Measurements from ENCODE around the gene SLC17A4. TPM values are rescaled to one million over a fixed set of nuclear protein-coding genes. Genes with fewer than 3 reads are reported as not detected.

The SLC17A4 gene
- total RNA-seq, 1 experiment from 2014 or later: not detected

GRCh38 chr6:25746968-25747367 lies 7.6 kb upstream of the SLC17A4 start:
- ATAC-seq: no peak

GRCh38 chr6:25747477-25747876 lies 7.1 kb upstream of the SLC17A4 start:
- no peaks in the 10 kb centered on the region; the same call in 1 of the 2 replicates for H3K27me3 ChIP-seq (ENCODE audit: control insufficient read depth, insufficient read depth, low read length)
- BruUV-seq (replicated peaks): no TSS peak
- TF ChIP-seq SIN3A (IDR thresholded peaks at IDR 0.05; ENCODE audit: borderline replicate concordance, insufficient read depth, low read depth, low read length) (no peak), CTCF (IDR thresholded peaks at IDR 0.05) (no peak), TCF7L2 (IDR thresholded peaks at IDR 0.05; ENCODE audit: low read depth, low read length) (no peak), POLR2AphosphoS5 (IDR thresholded peaks at IDR 0.05; ENCODE audit: low read depth, low read length) (no peak), REST (IDR thresholded peaks at IDR 0.05; ENCODE audit: insufficient read depth in 1 of 2, low read depth in 2 of 2, low read length in 1 of 2) (no peak)
- H3K4me1 ChIP-seq (ENCODE audit: control insufficient read depth, insufficient read depth, low read length): no peaks in the 10 kb centered on the region
- DNase-seq (ENCODE audit: low read depth, low spot score): no peak
- H3K9me3 ChIP-seq (ENCODE audit: control insufficient read depth, insufficient read depth, low read depth, low read length): no peaks in the 10 kb centered on the region
- no peak for ATAC-seq
- no peak overlapping the region for H3K4me3 ChIP-seq (ENCODE audit: low read depth in 2 of 2, low read length in 2 of 2)
- CTCF ChIA-PET: no interaction called here
- POLR2A ChIA-PET: no interaction called here
- intact Hi-C loops (cut with micrococcal nuclease; ENCODE audit: unreplicated experiment): no loop called here
- H3K36me3 ChIP-seq (ENCODE audit: control insufficient read depth, insufficient read depth, low read length): no peaks in the 10 kb centered on the region
- H3K27ac ChIP-seq (ENCODE audit: low read length): no peak overlapping the region
- in situ Hi-C loops (cut with HindIII; ENCODE audit: low pct_unique_long_range_greater_than_20kb, low sequenced_read_pairs): no loop called here

More at GRCh38 chr6:25746968-25747367, 7.6 kb upstream of the SLC17A4 start:
- ChIA-PET CTCF (no interaction called here), POLR2A (no interaction called here)
- Histone ChIP-seq H3K4me3 (ENCODE audit: low read depth in 2 of 2, low read length in 2 of 2) (no peak overlapping the region), H3K4me1 (ENCODE audit: control insufficient read depth, insufficient read depth, low read length) (no peaks in the 10 kb centered on the region), H3K36me3 (ENCODE audit: control insufficient read depth, insufficient read depth, low read length) (no peaks in the 10 kb centered on the region), H3K9me3 (ENCODE audit: control insufficient read depth, insufficient read depth, low read depth, low read length) (no peaks in the 10 kb centered on the region), H3K27ac (ENCODE audit: low read length) (no peak overlapping the region), H3K27me3 (ENCODE audit: control insufficient read depth, insufficient read depth, low read length) (no peaks in the 10 kb centered on the region; the same call in 1 of the 2 replicates)
- DNase-seq (ENCODE audit: low read depth, low spot score): no peak
- TF ChIP-seq TCF7L2 (IDR thresholded peaks at IDR 0.05; ENCODE audit: low read depth, low read length) (no peak), CTCF (IDR thresholded peaks at IDR 0.05) (no peak), REST (IDR thresholded peaks at IDR 0.05; ENCODE audit: insufficient read depth in 1 of 2, low read depth in 2 of 2, low read length in 1 of 2) (no peak), POLR2AphosphoS5 (IDR thresholded peaks at IDR 0.05; ENCODE audit: low read depth, low read length) (no peak), SIN3A (IDR thresholded peaks at IDR 0.05; ENCODE audit: borderline replicate concordance, insufficient read depth, low read depth, low read length) (no peak)
- in situ Hi-C loops (cut with HindIII; ENCODE audit: low pct_unique_long_range_greater_than_20kb, low sequenced_read_pairs) (no loop called here), intact Hi-C loops (cut with micrococcal nuclease; ENCODE audit: unreplicated experiment) (no loop called here)
- BruUV-seq (replicated peaks): no TSS peak

All from Panc1 (cell line).